Mammary epithelial cell (primary cell): Measurements from ENCODE around the gene C1orf53.

ENCODE experiments used
- CTCF ChIP-seq, 2 donors: IDR thresholded peaks in 1 of 2; conservative IDR thresholded peaks in 1 of 2; 2 replicates each; pipeline ENCODE4 v1.5.1; 2011 to 2012; ENCODE audit warnings: inconsistent platforms in 2 of 2, low read length in 2 of 2, mild to moderate bottlenecking in 2 of 2, control low read depth in 1 of 2, low read depth in 1 of 2; ENCODE audit not compliant: insufficient read depth in 1 of 2; ENCODE audit errors: extremely low read depth in 1 of 2
- EZH2 ChIP-seq: IDR thresholded peaks from 2 replicates; pipeline ENCODE4 v1.6.1; 2012; ENCODE audit warnings: low read length, inconsistent platforms, borderline replicate concordance

DNA sequence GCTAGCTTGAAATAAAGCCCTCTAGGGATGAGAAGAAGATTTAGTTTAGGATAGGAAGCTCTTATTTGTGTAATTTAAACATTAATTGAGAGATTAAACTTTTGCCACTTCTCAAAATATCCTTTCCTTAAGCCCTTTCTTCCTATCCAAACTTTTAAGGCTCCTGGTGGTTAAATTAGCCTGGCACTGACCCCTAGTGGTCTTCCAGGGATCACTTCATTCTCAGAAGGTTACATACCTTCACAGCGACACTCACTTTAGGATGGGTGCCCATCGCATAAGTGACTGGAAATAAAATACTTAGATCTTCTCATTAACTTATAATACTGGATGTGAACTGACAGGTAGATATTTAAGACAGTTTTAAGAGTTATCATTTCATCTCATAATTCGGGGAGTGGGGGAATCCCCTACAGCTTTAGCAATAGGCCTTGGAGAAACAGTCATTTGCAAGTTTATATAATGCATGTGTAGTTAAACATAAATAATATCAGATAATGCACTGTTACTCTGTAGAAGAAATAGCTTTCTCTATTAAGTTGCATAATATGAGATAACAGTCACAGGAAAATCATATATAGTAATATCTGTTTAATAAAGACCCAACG, 22.2 kb downstream of the C1orf53 start:
- TF ChIP-seq CTCF (conservative IDR thresholded peaks at IDR 0.05 in 1 of 2, IDR thresholded peaks at IDR 0.05 in 1 of 2; ENCODE audit: extremely low read depth in 1 of 2, insufficient read depth in 1 of 2, low read depth in 1 of 2, low read length in 2 of 2) (peak; percentile 60 to 81), EZH2 (no peak)
